MCF 10A (cell line): ENCODE measurements around the gene METTL5. TPM values are rescaled to one million over a fixed set of nuclear protein-coding genes. Genes with fewer than 3 reads are reported as not detected.
A peak's percentile ranks its signal among the peaks of the same experiment; 100 is the strongest.

Experiments
- BruUV-seq: library from RNA; stranded (reverse); fragments of 400-500 nt; replicated peaks from 2 replicates; lab custom pipeline; 2021; lab: Mats Ljungman, UMichigan
- CTCF ChIA-PET: fragments of 300-600 bp; sonication (Branson Sonifier 250); formaldehyde crosslinking; extraction: SDS; loops from one replicate; lab custom pipeline; 2021; ENCODE audit warnings: antibody characterized with exemption, inconsistent platforms; lab: Yijun Ruan, JAX
- POLR2A ChIA-PET: fragments of 300-600, 350-650 bp; sonication (Branson Sonifier 250); formaldehyde crosslinking; extraction: SDS; loops from one replicate; lab custom pipeline; 2020; ENCODE audit warnings: antibody characterized with exemption, inconsistent platforms; lab: Yijun Ruan, JAX
- DNase-seq: peaks from one replicate; pipeline ENCODE4 v3.0.0-alpha.2; 2018; ENCODE audit not compliant: unreplicated experiment
- H3K27ac Mint-ChIP-seq: one replicate; pipeline ENCODE4 v1.8.0; 2022; ENCODE audit warnings: mild to moderate bottlenecking, low read depth, mixed read lengths; ENCODE audit not compliant: unreplicated experiment
- H3K27me3 Mint-ChIP-seq: one replicate; pipeline ENCODE4 v1.8.0; 2022; ENCODE audit warnings: mixed read lengths; ENCODE audit not compliant: insufficient read depth, unreplicated experiment
- H3K36me3 Mint-ChIP-seq: one replicate; pipeline ENCODE4 v1.8.0; 2022; ENCODE audit warnings: mild to moderate bottlenecking, moderate library complexity, mixed read lengths; ENCODE audit not compliant: insufficient read depth, unreplicated experiment
- H3K4me1 Mint-ChIP-seq: one replicate; pipeline ENCODE4 v1.8.0; 2022; ENCODE audit warnings: mixed read lengths; ENCODE audit not compliant: insufficient read depth, unreplicated experiment
- H3K4me3 Mint-ChIP-seq: one replicate; pipeline ENCODE4 v1.8.0; 2022; ENCODE audit warnings: mild to moderate bottlenecking, moderate library complexity, mixed read lengths; ENCODE audit not compliant: unreplicated experiment
- H3K9me3 Mint-ChIP-seq: one replicate; pipeline ENCODE4 v1.8.0; 2022; ENCODE audit warnings: mixed read lengths; ENCODE audit not compliant: unreplicated experiment
- intact Hi-C: fragments of 100-400 bp; cut with micrococcal nuclease; formaldehyde crosslinking; loops from 2 replicates; pipeline ENCODE4 v1.14.1; 2022
- total RNA-seq: library from RNA; stranded (reverse); gene quantifications from 2 replicates; pipeline ENCODE4 v1.2.3, GENCODE V29; 2022
- TF ChIP-seq, protein P1 (sequence below): fragments of 200-600 bp; IDR thresholded peaks from one replicate; pipeline ENCODE4 v1.8.0; 2022; ENCODE audit warnings: antibody characterized with exemption, mild to moderate bottlenecking; ENCODE audit not compliant: unreplicated experiment

METTL5 gene
- total RNA-seq, 1 experiment from 2014 or later: 109 TPM

- Mint-ChIP-seq H3K9me3 (no peaks in the 10 kb centered on the region), H3K36me3 (peaks cover 9% of the 10 kb centered on the region), H3K27ac (peak overlapping the region; percentile 63), H3K4me1 (peaks cover 17% of the 10 kb centered on the region), H3K4me3 (peak overlapping the region; percentile 95), H3K27me3 (no peaks in the 10 kb centered on the region)
- POLR2A ChIA-PET: interaction anchor here (0.6 to 2.5 kb wide), 19 partner anchors 10 to 1485 kb away, joined by 3 to 29 read pairs (median 4); partner anchors contain the start of genes FASTKD1, GORASP2, PPIG and SSB
- TF ChIP-seq, protein P1, sequence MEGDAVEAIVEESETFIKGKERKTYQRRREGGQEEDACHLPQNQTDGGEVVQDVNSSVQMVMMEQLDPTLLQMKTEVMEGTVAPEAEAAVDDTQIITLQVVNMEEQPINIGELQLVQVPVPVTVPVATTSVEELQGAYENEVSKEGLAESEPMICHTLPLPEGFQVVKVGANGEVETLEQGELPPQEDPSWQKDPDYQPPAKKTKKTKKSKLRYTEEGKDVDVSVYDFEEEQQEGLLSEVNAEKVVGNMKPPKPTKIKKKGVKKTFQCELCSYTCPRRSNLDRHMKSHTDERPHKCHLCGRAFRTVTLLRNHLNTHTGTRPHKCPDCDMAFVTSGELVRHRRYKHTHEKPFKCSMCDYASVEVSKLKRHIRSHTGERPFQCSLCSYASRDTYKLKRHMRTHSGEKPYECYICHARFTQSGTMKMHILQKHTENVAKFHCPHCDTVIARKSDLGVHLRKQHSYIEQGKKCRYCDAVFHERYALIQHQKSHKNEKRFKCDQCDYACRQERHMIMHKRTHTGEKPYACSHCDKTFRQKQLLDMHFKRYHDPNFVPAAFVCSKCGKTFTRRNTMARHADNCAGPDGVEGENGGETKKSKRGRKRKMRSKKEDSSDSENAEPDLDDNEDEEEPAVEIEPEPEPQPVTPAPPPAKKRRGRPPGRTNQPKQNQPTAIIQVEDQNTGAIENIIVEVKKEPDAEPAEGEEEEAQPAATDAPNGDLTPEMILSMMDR: no peak
- no TSS peak for BruUV-seq
- CTCF ChIA-PET: interaction anchor here (0.6 to 2.3 kb wide), 14 partner anchors 9 to 177 kb away, joined by 3 to 15 read pairs (median 3); no protein-coding TSS in a partner anchor
- DNase-seq: peak; percentile 63
- intact Hi-C loops: no loop called here
Measured at GRCh38 chr2:169828141-169828811, 3.6 kb upstream of the METTL5 start.

DNA sequence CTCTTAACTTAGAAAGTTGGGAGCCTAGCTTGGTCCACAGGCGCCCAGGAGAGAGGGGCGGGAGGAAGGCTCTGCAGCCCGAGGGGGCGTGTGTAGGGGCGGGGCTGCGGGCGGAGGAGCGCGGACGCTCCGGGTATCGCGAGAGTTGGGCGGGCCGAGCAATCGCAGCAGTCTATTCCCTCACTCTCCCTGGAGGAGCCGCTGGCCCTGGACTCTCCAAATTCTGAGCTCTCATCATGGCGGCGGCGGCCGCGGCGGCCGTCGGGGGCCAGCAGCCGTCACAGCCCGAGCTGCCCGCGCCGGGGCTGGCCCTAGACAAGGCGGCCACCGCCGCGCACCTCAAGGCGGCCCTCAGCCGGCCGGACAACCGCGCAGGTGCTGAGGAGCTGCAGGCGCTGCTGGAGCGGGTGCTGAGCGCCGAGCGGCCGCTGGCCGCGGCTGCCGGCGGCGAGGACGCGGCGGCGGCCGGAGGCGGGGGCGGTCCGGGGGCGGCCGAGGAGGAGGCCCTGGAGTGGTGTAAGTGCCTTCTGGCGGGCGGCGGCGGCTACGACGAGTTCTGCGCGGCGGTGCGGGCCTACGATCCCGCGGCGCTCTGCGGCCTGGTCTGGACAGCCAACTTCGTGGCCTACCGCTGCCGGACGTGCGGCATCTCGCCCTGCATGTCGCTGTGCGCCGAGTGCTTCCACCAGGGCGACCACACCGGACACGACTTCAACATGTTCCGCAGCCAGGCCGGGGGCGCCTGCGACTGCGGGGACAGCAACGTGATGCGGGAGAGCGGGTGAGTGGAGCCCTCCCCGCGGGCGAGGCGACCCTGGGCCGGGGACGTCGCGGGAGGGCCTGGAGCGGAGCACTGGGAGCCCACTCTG is 2.8 kb upstream of the METTL5 start, which contains the start of gene UBR3:
Gene UBR3, plus strand, starts transcription at position 183 of the 869 bp plus-strand sequence. Its CDS starts 54 bp downstream, at position 237.
- intact Hi-C loops: no loop called here
- Mint-ChIP-seq H3K4me3 (peak within 1 kb of the TSS; percentile 95), H3K27me3 (no peaks in the 10 kb centered on the region), H3K27ac (peak within 1 kb of the TSS; percentile 63), H3K9me3 (no peaks in the 10 kb centered on the region), H3K36me3 (peaks cover 13% of the 10 kb centered on the region), H3K4me1 (peaks cover 20% of the 10 kb centered on the region)
- ChIA-PET POLR2A (interaction anchor here (0.6 to 2.5 kb wide), 17 partner anchors 9 to 1484 kb away, joined by 3 to 29 read pairs (median 4); partner anchors contain the start of genes FASTKD1, PPIG and SSB), CTCF (interaction anchor here (0.6 to 2.3 kb wide), 15 partner anchors 9 to 514 kb away, joined by 3 to 15 read pairs (median 3); no protein-coding TSS in a partner anchor)
- BruUV-seq: no TSS peak
- TF ChIP-seq, protein P1: no peak
- DNase-seq: peak; percentile 89

- H3K27ac Mint-ChIP-seq: peak overlapping the region; percentile 89
- H3K9me3 Mint-ChIP-seq: no peaks in the 10 kb centered on the region
- peaks cover 36% of the 10 kb centered on the region for H3K4me1 Mint-ChIP-seq
- H3K27me3 Mint-ChIP-seq: no peaks in the 10 kb centered on the region
- no TSS peak for BruUV-seq
- peaks cover 41% of the 10 kb centered on the region for H3K36me3 Mint-ChIP-seq
- POLR2A ChIA-PET: interaction anchor here (0.6 to 1.9 kb wide), 22 partner anchors 8 to 240 kb away, joined by 3 to 22 read pairs (median 4); partner anchors contain the start of genes PPIG and SSB
- H3K4me3 Mint-ChIP-seq: peak overlapping the region; percentile 81
- no peak for DNase-seq
- intact Hi-C loops: loop anchor here (1.0 kb wide), 2 partner anchors 53 to 104 kb away; no protein-coding TSS in a partner anchor
- TF ChIP-seq, protein P1: no peak
- CTCF ChIA-PET: interaction anchor here (0.6 to 2.4 kb wide), 17 partner anchors 9 to 343 kb away, joined by 3 to 9 read pairs (median 4); no protein-coding TSS in a partner anchor
Measured at GRCh38 chr2:169823996-169824372, 721 bp downstream of the METTL5 start.
